ENCODE measurements around the gene ROR2. TPM values are rescaled to one million over a fixed set of nuclear protein-coding genes. Genes with fewer than 3 reads are reported as not detected.

Gene ROR2
- total RNA-seq, 1 experiment from 2014 or later, result 0.84 TPM

DNA sequence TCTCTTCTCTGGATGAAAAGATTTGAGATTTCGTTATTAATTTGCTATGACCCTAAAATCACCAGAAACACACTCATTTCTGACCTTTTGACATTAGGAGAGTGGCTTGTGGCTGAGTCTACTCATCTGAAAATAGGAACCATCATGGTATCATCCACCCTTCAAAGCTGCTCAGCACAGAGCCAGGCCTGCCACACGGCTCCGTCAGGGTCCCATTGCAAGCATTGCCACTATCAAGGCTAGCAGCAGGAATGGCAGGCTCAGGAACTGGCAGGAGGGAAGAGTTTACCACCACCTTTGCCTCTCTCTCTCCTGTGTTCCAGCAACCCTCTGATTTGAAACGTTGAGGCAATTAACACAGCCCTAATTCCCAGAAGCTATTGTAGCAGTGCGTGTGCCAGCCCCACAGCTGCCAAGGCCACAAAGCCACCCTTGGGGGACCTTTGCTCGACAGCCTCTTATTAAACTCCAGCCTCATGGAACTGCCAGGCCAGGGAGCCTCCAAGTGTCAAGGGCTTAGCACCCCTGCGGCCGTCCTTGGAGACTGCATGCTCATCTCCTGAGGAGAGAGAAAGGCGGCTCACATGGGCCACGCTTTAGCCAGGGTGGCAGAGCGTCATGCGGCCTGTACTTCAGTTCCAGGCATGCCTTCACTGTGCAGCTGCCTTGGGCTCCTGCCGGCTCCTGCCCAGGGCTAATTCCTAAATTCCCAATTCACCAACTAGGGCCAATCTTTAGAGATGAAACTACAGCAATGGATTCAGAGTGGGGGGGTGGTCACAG is 145.9 kb downstream of the ROR2 start:
- H3K27me3 Mint-ChIP-seq (ENCODE audit: insufficient read depth, unreplicated experiment), result no peaks in the 10 kb centered on the region
- no peak overlapping the region for H3K4me3 Mint-ChIP-seq (ENCODE audit: unreplicated experiment)
- intact Hi-C loops (cut with micrococcal nuclease), result no loop called here
- H3K27ac Mint-ChIP-seq (ENCODE audit: low read depth, unreplicated experiment), result no peak overlapping the region
- DNase-seq (ENCODE audit: unreplicated experiment), result no peak
- TF ChIP-seq CTCF (IDR thresholded peaks at IDR 0.05; ENCODE audit: unreplicated experiment), result no peak
- POLR2A ChIA-PET, result no interaction called here
- CTCF ChIA-PET, result interaction anchor here (1.1 kb wide), 1 partner anchor 29 kb away, joined by 3 read pairs; no protein-coding TSS in a partner anchor
- peaks cover 11% of the 10 kb centered on the region for H3K4me1 Mint-ChIP-seq (ENCODE audit: insufficient read depth, unreplicated experiment)
- H3K36me3 Mint-ChIP-seq (ENCODE audit: insufficient read depth, unreplicated experiment), result no peaks in the 10 kb centered on the region
- H3K9me3 Mint-ChIP-seq (ENCODE audit: unreplicated experiment), result no peaks in the 10 kb centered on the region
- no TSS peak for BruUV-seq (replicated peaks)

DNA sequence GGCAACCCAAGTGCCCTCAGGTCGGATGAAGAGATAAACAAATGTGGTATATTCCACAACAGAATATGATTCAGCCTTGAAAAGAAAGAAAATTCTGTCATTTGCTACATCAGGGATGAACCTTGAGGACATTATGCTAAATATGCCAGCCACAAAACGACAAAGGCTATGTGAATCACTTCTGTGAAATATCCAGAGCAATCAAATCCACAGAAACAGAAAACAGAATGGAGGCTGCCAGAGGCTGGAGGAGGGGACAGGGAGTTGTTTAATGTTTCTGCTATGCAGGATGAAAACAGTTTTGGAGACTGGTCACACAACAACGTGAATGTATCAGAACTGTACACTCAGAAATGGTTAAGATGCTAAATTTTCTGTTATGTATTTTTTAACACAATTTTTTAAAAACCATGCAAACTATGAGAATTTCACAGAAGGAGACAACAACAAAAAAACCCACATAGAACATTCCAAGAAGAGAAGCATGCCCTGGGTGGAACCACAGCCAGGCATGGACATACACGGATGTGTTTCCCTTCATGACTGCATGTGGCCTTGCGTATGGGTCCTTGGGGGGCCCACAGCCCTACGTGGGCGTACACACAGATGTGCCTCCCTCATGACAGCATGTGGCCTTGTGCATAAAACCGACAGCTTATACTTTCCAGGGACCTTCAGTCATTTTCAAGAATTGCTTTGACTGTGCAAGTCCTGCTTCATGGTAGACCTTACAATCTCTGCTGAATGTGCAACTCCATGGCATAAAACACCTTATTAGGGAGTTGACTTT is 146.7 kb downstream of the ROR2 start:
- Mint-ChIP-seq H3K27me3 (ENCODE audit: insufficient read depth, unreplicated experiment) (no peaks in the 10 kb centered on the region), H3K4me3 (ENCODE audit: unreplicated experiment) (no peak overlapping the region), H3K4me1 (ENCODE audit: insufficient read depth, unreplicated experiment) (peaks cover 15% of the 10 kb centered on the region), H3K9me3 (ENCODE audit: unreplicated experiment) (no peaks in the 10 kb centered on the region), H3K36me3 (ENCODE audit: insufficient read depth, unreplicated experiment) (no peaks in the 10 kb centered on the region), H3K27ac (ENCODE audit: low read depth, unreplicated experiment) (no peak overlapping the region)
- BruUV-seq (replicated peaks), result no TSS peak
- no peak for TF ChIP-seq CTCF (IDR thresholded peaks at IDR 0.05; ENCODE audit: unreplicated experiment)
- no peak for DNase-seq (ENCODE audit: unreplicated experiment)
- ChIA-PET CTCF (no interaction called here), POLR2A (no interaction called here)
- intact Hi-C loops (cut with micrococcal nuclease), result no loop called here

- no peak for DNase-seq (ENCODE audit: unreplicated experiment)
- Mint-ChIP-seq H3K4me1 (ENCODE audit: insufficient read depth, unreplicated experiment) (peaks cover 15% of the 10 kb centered on the region), H3K27me3 (ENCODE audit: insufficient read depth, unreplicated experiment) (no peaks in the 10 kb centered on the region), H3K9me3 (ENCODE audit: unreplicated experiment) (no peaks in the 10 kb centered on the region), H3K36me3 (ENCODE audit: insufficient read depth, unreplicated experiment) (no peaks in the 10 kb centered on the region), H3K4me3 (ENCODE audit: unreplicated experiment) (no peak overlapping the region), H3K27ac (ENCODE audit: low read depth, unreplicated experiment) (no peak overlapping the region)
- ChIA-PET POLR2A (no interaction called here), CTCF (no interaction called here)
- intact Hi-C loops (cut with micrococcal nuclease), result no loop called here
- TF ChIP-seq CTCF (IDR thresholded peaks at IDR 0.05; ENCODE audit: unreplicated experiment), result no peak
- BruUV-seq (replicated peaks), result no TSS peak
Observed at GRCh38 chr9:91802391-91802790, 147.6 kb downstream of the ROR2 start.

GRCh38 chr9:91800473-91801030 is 149.5 kb downstream of the ROR2 start:
- H3K4me3 Mint-ChIP-seq (ENCODE audit: unreplicated experiment), result no peak overlapping the region
- H3K27ac Mint-ChIP-seq (ENCODE audit: low read depth, unreplicated experiment), result no peak overlapping the region
- TF ChIP-seq CTCF (IDR thresholded peaks at IDR 0.05; ENCODE audit: unreplicated experiment), result no peak
- H3K9me3 Mint-ChIP-seq (ENCODE audit: unreplicated experiment), result no peaks in the 10 kb centered on the region
- BruUV-seq (replicated peaks), result no TSS peak
- no peak for DNase-seq (ENCODE audit: unreplicated experiment)
- peaks cover 21% of the 10 kb centered on the region for H3K4me1 Mint-ChIP-seq (ENCODE audit: insufficient read depth, unreplicated experiment)
- ChIA-PET POLR2A (no interaction called here), CTCF (no interaction called here)
- intact Hi-C loops (cut with micrococcal nuclease), result no loop called here
- H3K27me3 Mint-ChIP-seq (ENCODE audit: insufficient read depth, unreplicated experiment), result no peaks in the 10 kb centered on the region
- H3K36me3 Mint-ChIP-seq (ENCODE audit: insufficient read depth, unreplicated experiment), result no peaks in the 10 kb centered on the region
